Stomach (tissue), 4 donors: Measurements from ENCODE around the gene MLANA.

Experiments
- POLR2AphosphoS5 ChIP-seq, 3 donors: sonication (generic); formaldehyde crosslinking; IDR thresholded peaks; one replicate each; pipeline ENCODE4 v1.6.1; 2016; ENCODE audit warnings: antibody characterized with exemption in 3 of 3
- TF ChIP-seq, protein P1 (sequence below), 7 experiments: fragments of 450-650 bp in 4 of 7; fragments of 200-600 bp in 3 of 7; sonication (generic) in 3 of 7; IDR thresholded peaks; one replicate each; pipeline ENCODE4 v1.5.1; 2016 to 2019; ENCODE audit warnings: antibody characterized with exemption in 7 of 7, control low read depth in 2 of 7, mild to moderate bottlenecking in 1 of 7

DNA sequence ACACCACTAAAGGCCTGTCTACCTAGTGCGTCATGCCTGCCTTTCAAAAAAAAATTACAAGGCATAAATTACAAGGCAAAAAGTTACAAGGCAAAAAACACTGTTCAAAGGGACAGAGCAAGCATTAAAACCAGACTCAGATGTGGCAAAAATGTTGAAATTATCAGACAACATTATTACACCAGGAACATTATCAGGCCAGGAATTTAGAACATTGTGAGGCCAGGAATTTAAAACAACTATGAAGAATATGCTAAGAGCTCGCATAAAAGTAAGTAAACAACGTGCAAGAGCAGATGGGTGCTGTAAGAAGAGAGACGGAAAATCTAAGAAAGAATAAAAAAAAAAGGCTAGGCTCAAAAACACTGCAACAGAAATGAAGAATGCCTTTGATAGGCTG is 18.2 kb upstream of the MLANA start:
- TF ChIP-seq POLR2AphosphoS5 (IDR thresholded peaks at IDR 0.05) = no peak
- TF ChIP-seq, protein P1, sequence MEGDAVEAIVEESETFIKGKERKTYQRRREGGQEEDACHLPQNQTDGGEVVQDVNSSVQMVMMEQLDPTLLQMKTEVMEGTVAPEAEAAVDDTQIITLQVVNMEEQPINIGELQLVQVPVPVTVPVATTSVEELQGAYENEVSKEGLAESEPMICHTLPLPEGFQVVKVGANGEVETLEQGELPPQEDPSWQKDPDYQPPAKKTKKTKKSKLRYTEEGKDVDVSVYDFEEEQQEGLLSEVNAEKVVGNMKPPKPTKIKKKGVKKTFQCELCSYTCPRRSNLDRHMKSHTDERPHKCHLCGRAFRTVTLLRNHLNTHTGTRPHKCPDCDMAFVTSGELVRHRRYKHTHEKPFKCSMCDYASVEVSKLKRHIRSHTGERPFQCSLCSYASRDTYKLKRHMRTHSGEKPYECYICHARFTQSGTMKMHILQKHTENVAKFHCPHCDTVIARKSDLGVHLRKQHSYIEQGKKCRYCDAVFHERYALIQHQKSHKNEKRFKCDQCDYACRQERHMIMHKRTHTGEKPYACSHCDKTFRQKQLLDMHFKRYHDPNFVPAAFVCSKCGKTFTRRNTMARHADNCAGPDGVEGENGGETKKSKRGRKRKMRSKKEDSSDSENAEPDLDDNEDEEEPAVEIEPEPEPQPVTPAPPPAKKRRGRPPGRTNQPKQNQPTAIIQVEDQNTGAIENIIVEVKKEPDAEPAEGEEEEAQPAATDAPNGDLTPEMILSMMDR (IDR thresholded peaks at IDR 0.05) = no peak
